GM18873 (cell line): ENCODE results near the gene DENND2A.
"Not testable (repeated sequence)": the region's sequence is repeated elsewhere in the genome, so short reads cannot be mapped to it uniquely, and the experiment has no call there.

Experiments used
- ATAC-seq: cut with Tn5 transposase; IDR thresholded peaks from one replicate; pipeline ENCODE4 v1.9.1; 2021; ENCODE audit warnings: mild to moderate bottlenecking, moderate library complexity, moderate number of reproducible peaks; ENCODE audit not compliant: unreplicated experiment, low FRiP score

Gene DENND2A

GRCh38 chr7:140623980-140624379, 16.6 kb downstream of the DENND2A start:
- ATAC-seq = no peak

GRCh38 chr7:140621401-140622021, 19.1 kb downstream of the DENND2A start:
- no peak for ATAC-seq

GRCh38 chr7:140619915-140620510, 20.6 kb downstream of the DENND2A start:
- ATAC-seq = not testable (repeated sequence)

- ATAC-seq = no peak
These were observed 21.4 kb downstream of the DENND2A start for GRCh38 chr7:140619176-140619575.

GRCh38 chr7:140618306-140618705, 22.3 kb downstream of the DENND2A start:
- no peak for ATAC-seq

GRCh38 chr7:140617081-140617480, 23.5 kb downstream of the DENND2A start:
- no peak for ATAC-seq

- ATAC-seq = no peak
These were observed 24.3 kb downstream of the DENND2A start for GRCh38 chr7:140616328-140616727.

- ATAC-seq = no peak
These were observed 29.0 kb downstream of the DENND2A start for GRCh38 chr7:140611641-140612040.

- no peak for ATAC-seq
These were observed 30.1 kb downstream of the DENND2A start for GRCh38 chr7:140610204-140611165.

- ATAC-seq = no peak
These were observed 31.0 kb downstream of the DENND2A start for GRCh38 chr7:140609646-140610045.

- no peak for ATAC-seq
These were observed 33.1 kb downstream of the DENND2A start for GRCh38 chr7:140607441-140607989.

- no peak for ATAC-seq
These were observed 35.3 kb downstream of the DENND2A start for GRCh38 chr7:140605337-140605736.

- ATAC-seq = no peak
These were observed 35.9 kb downstream of the DENND2A start for GRCh38 chr7:140604760-140605159.

- no peak for ATAC-seq
These were observed 36.5 kb downstream of the DENND2A start for GRCh38 chr7:140604076-140604475.

GRCh38 chr7:140601566-140602174, 38.9 kb downstream of the DENND2A start:
- no peak for ATAC-seq

GRCh38 chr7:140600341-140600740, 40.3 kb downstream of the DENND2A start:
- ATAC-seq = no peak

- ATAC-seq = no peak
These were observed 43.1 kb downstream of the DENND2A start for GRCh38 chr7:140597428-140597949.

- no peak for ATAC-seq
These were observed 43.8 kb downstream of the DENND2A start for GRCh38 chr7:140596519-140597427.

- no peak for ATAC-seq
These were observed 45.0 kb downstream of the DENND2A start for GRCh38 chr7:140595468-140596092.
